A549 (cell line): ENCODE results near the gene KRABD2.
A peak's percentile ranks its signal among the peaks of the same experiment; 100 is the strongest.

Experiments
- ATAC-seq, 2 experiments: fragments of 200-7000 bp in 1 of 2; fragments of >200 bp in 1 of 2; cut with Nextera tagmentation in 1 of 2; cut with Tn5 transposase in 1 of 2; 3 replicates each; pipeline versions ENCODE4 v1.8.0 to v1.9.1; 2018 to 2020; ENCODE audit warnings: mild to moderate bottlenecking in 1 of 2, moderate library complexity in 1 of 2
- CTCF ChIA-PET: fragments of 300-600 bp; sonication (Branson Sonifier 250); formaldehyde crosslinking; extraction: SDS; loops from one replicate; lab custom pipeline; 2021; ENCODE audit warnings: antibody characterized with exemption, inconsistent platforms; lab: Yijun Ruan, JAX
- POLR2A ChIA-PET: fragments of 350-600 bp; formaldehyde crosslinking; extraction: SDS; loops from one replicate; lab custom pipeline; 2021; ENCODE audit warnings: antibody characterized with exemption, inconsistent platforms; lab: Yijun Ruan, JAX
- DNase-seq, 2 experiments: peaks; one replicate each; pipeline versions ENCODE4 v3.0.0 to v3.0.0-alpha.2; 2011 to 2016; ENCODE audit warnings: low read depth in 1 of 2, low spot score in 1 of 2
- FAIRE-seq: peaks from 2 replicates; lab custom pipeline; 2011; peaks lifted over from hg19 to GRCh38; lab: Jason Lieb, UNC
- H3K27ac ChIP-seq, 2 experiments: fragments of >200 bp; sonication (Bioruptor Twin); formaldehyde crosslinking; 3 replicates each; pipeline ENCODE4 v1.5.1; 2016 to 2017
- H3K4me1 ChIP-seq: fragments of >200 bp; sonication (Bioruptor Twin); formaldehyde crosslinking; 3 replicates; pipeline ENCODE4 v1.6.1; 2016
- H3K4me2 ChIP-seq: fragments of >200 bp; sonication (Bioruptor Twin); formaldehyde crosslinking; 3 replicates; pipeline ENCODE4 v1.6.1; 2016
- H3K4me3 ChIP-seq: fragments of >200 bp; sonication (Bioruptor Twin); formaldehyde crosslinking; 3 replicates; pipeline ENCODE4 v1.5.1; 2016
- H3K9me3 ChIP-seq: fragments of >200 bp; sonication (Bioruptor Twin); formaldehyde crosslinking; 3 replicates; pipeline ENCODE4 v1.6.1; 2016
- BHLHE40 ChIP-seq: IDR thresholded peaks from 2 replicates; pipeline ENCODE4 v1.6.1; 2012; ENCODE audit warnings: low read depth, low read length, inconsistent platforms
- CHD4 ChIP-seq: fragments of 200-600 bp; sonication (generic); IDR thresholded peaks from 2 replicates; pipeline ENCODE4 v1.6.1; 2016; ENCODE audit warnings: antibody characterized with exemption, mild to moderate bottlenecking, borderline replicate concordance
- CTCF ChIP-seq: fragments of >200 bp; sonication (Bioruptor Twin); formaldehyde crosslinking; IDR thresholded peaks from 3 replicates; pipeline ENCODE4 v1.5.1; 2016
- EHF ChIP-seq: fragments of 250-450 bp; sonication (Bioruptor Pico); IDR thresholded peaks from 2 replicates; pipeline ENCODE4 v1.5.0; 2020; ENCODE audit warnings: mild to moderate bottlenecking
- EHMT2 ChIP-seq: fragments of 200-600 bp; sonication (generic); IDR thresholded peaks from 2 replicates; pipeline ENCODE4 v1.6.1; 2016; ENCODE audit warnings: antibody characterized with exemption, low read depth, mild to moderate bottlenecking, moderate library complexity
- ESRRA ChIP-seq: fragments of 150-350 bp; IDR thresholded peaks from 2 replicates; pipeline ENCODE4 v1.6.1; 2014; ENCODE audit warnings: mild to moderate bottlenecking, low read length, borderline replicate concordance
- HEYL ChIP-seq: fragments of 250-450 bp; sonication (Bioruptor Pico); IDR thresholded peaks from 2 replicates; pipeline ENCODE4 v1.8.0; 2021; ENCODE audit warnings: mild to moderate bottlenecking, moderate library complexity
- HOXA7 ChIP-seq: fragments of 250-450 bp; sonication (Bioruptor Pico); IDR thresholded peaks from 2 replicates; pipeline ENCODE4 v1.5.0; 2020; ENCODE audit warnings: mild to moderate bottlenecking, moderate library complexity
- HOXB13 ChIP-seq: fragments of 250-450 bp; sonication (Bioruptor Pico); IDR thresholded peaks from 2 replicates; pipeline ENCODE4 v1.5.0; 2020; ENCODE audit warnings: low read depth, mild to moderate bottlenecking, moderate library complexity
- JUNB ChIP-seq: fragments of >200 bp; sonication (Bioruptor Twin); formaldehyde crosslinking; IDR thresholded peaks from 2 replicates; pipeline ENCODE4 v1.6.1; 2016
- KDM5A ChIP-seq: fragments of 200-600 bp; sonication (generic); IDR thresholded peaks from 2 replicates; pipeline ENCODE4 v1.6.1; 2016; ENCODE audit warnings: antibody characterized with exemption, mild to moderate bottlenecking
- NPAS2 ChIP-seq: fragments of 250-450 bp; sonication (Bioruptor Pico); IDR thresholded peaks from 2 replicates; pipeline ENCODE4 v1.8.0; 2022; ENCODE audit warnings: mild to moderate bottlenecking, moderate library complexity, borderline replicate concordance
- RARB ChIP-seq: fragments of 250-450 bp; sonication (Bioruptor Pico); IDR thresholded peaks from 2 replicates; pipeline ENCODE4 v1.8.0; 2021; ENCODE audit warnings: mild to moderate bottlenecking, moderate library complexity
- USF2 ChIP-seq: fragments of 450-650 bp; IDR thresholded peaks from 2 replicates; pipeline ENCODE4 v1.6.1; 2014; ENCODE audit warnings: antibody characterized with exemption
- ZNF302 ChIP-seq: fragments of 250-450 bp; sonication (Bioruptor Pico); IDR thresholded peaks from 2 replicates; pipeline ENCODE4 v1.9.0; 2021; ENCODE audit warnings: inconsistent platforms, mild to moderate bottlenecking, moderate library complexity
- WGBS: methylation state at CpG from one replicate; pipeline ENCODE4 v1.1.6; 2017; ENCODE audit errors: missing lambda C conversion rate; 5-methylcytosine and 5-hydroxymethylcytosine counted together
- TF ChIP-seq, protein P1 (sequence below): fragments of 250-450 bp; sonication (Bioruptor Pico); IDR thresholded peaks from 2 replicates; pipeline ENCODE4 v1.5.0; 2020; ENCODE audit warnings: low read depth, mild to moderate bottlenecking, moderate library complexity
- TF ChIP-seq, protein P2 (sequence below): IDR thresholded peaks from 2 replicates; pipeline ENCODE4 v1.6.1; 2012
- TF ChIP-seq, protein P3 (sequence below): fragments of 200-600 bp; sonication (generic); IDR thresholded peaks from 2 replicates; pipeline ENCODE4 v1.6.1; 2016; ENCODE audit warnings: antibody characterized with exemption, mild to moderate bottlenecking, moderate library complexity

KRABD2 gene

GRCh38 chr17:8392274-8392673 lies 15.8 kb upstream of the KRABD2 start:
- POLR2A ChIA-PET: interaction anchor here (1.3 kb wide), 1 partner anchor 9 kb away, joined by 5 read pairs; no protein-coding TSS in a partner anchor
- H3K9me3 ChIP-seq: no peaks in the 10 kb centered on the region
- CTCF ChIA-PET: interaction anchor here (1.1 to 9.3 kb wide), 5 partner anchors 9 to 354 kb away, joined by 3 to 71 read pairs (median 7); partner anchors contain the start of gene RPL26
- DNase-seq (no peak), ATAC-seq (peak in 1 of 2 experiments; percentile 16; a peak in 3 of 6 replicates)
- H3K4me2 ChIP-seq: no peak overlapping the region
- no peak overlapping the region for H3K4me3 ChIP-seq
- 86% methylated on average over 17 of the region's 18 CpGs for WGBS
- H3K4me1 ChIP-seq: peaks cover 6% of the 10 kb centered on the region; the same call in 1 of the 3 replicates
- TF ChIP-seq, protein P1, sequence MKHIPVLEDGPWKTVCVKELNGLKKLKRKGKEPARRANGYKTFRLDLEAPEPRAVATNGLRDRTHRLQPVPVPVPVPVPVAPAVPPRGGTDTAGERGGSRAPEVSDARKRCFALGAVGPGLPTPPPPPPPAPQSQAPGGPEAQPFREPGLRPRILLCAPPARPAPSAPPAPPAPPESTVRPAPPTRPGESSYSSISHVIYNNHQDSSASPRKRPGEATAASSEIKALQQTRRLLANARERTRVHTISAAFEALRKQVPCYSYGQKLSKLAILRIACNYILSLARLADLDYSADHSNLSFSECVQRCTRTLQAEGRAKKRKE (CRISPR knock-in tag): no peak
- TF ChIP-seq EHF (CRISPR knock-in tag) (no peak), HOXB13 (no peak), EHMT2 (no peak), KDM5A (no peak), ESRRA (no peak), CTCF (no peak), HEYL (CRISPR knock-in tag) (no peak), CHD4 (no peak), ZNF302 (CRISPR knock-in tag) (no peak), JUNB (no peak)
- TF ChIP-seq, protein P2, sequence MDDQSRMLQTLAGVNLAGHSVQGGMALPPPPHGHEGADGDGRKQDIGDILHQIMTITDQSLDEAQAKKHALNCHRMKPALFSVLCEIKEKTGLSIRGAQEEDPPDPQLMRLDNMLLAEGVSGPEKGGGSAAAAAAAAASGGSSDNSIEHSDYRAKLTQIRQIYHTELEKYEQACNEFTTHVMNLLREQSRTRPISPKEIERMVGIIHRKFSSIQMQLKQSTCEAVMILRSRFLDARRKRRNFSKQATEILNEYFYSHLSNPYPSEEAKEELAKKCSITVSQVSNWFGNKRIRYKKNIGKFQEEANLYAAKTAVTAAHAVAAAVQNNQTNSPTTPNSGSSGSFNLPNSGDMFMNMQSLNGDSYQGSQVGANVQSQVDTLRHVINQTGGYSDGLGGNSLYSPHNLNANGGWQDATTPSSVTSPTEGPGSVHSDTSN: no peak
- TF ChIP-seq, all 56 proteins: peak for 0
- FAIRE-seq: no peak
- H3K27ac ChIP-seq: no peak overlapping the region

DNA sequence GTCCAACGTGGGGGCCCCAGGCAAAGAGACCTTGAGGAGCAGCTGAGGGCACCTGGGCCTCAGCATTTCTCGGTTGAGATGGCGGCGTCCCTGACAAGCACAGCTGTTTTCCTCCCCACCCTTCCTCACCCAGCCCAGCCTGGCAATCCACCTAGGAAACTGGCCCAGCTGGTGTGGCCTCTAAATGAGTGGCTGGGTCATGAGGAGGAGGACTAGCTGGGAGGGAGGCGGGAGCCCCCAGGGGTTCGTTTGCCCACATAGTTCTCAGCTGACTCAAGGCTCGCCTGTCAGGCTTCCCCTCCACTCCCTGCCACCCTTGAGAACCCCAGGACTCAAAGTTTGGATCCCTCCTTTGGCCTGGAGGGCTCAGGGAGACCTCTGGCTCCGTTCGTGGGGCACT lies 15.2 kb upstream of the KRABD2 start:
- CTCF ChIA-PET: interaction anchor here (0.7 to 9.3 kb wide), 8 partner anchors 9 to 394 kb away, joined by 3 to 71 read pairs (median 4); partner anchors contain the start of gene RPL26
- DNase-seq: no peak
- FAIRE-seq: no peak
- Histone ChIP-seq H3K9me3 (no peaks in the 10 kb centered on the region), H3K4me3 (no peak overlapping the region), H3K27ac (no peak overlapping the region), H3K4me2 (no peak overlapping the region), H3K4me1 (peaks cover 6% of the 10 kb centered on the region; the same call in 1 of the 3 replicates)
- 45% methylated on average over 9 of the region's 9 CpGs for WGBS
- ATAC-seq: peak; percentile 16 to 19; a peak in 3 of 6 replicates
- TF ChIP-seq BHLHE40: no peak
- TF ChIP-seq RARB (CRISPR knock-in tag): no peak
- no peak for TF ChIP-seq HOXA7 (CRISPR knock-in tag)
- no peak for TF ChIP-seq EHF (CRISPR knock-in tag)
- TF ChIP-seq USF2: no peak
- no peak for TF ChIP-seq NPAS2
- TF ChIP-seq, protein P3, sequence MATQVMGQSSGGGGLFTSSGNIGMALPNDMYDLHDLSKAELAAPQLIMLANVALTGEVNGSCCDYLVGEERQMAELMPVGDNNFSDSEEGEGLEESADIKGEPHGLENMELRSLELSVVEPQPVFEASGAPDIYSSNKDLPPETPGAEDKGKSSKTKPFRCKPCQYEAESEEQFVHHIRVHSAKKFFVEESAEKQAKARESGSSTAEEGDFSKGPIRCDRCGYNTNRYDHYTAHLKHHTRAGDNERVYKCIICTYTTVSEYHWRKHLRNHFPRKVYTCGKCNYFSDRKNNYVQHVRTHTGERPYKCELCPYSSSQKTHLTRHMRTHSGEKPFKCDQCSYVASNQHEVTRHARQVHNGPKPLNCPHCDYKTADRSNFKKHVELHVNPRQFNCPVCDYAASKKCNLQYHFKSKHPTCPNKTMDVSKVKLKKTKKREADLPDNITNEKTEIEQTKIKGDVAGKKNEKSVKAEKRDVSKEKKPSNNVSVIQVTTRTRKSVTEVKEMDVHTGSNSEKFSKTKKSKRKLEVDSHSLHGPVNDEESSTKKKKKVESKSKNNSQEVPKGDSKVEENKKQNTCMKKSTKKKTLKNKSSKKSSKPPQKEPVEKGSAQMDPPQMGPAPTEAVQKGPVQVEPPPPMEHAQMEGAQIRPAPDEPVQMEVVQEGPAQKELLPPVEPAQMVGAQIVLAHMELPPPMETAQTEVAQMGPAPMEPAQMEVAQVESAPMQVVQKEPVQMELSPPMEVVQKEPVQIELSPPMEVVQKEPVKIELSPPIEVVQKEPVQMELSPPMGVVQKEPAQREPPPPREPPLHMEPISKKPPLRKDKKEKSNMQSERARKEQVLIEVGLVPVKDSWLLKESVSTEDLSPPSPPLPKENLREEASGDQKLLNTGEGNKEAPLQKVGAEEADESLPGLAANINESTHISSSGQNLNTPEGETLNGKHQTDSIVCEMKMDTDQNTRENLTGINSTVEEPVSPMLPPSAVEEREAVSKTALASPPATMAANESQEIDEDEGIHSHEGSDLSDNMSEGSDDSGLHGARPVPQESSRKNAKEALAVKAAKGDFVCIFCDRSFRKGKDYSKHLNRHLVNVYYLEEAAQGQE: no peak
- POLR2A ChIA-PET: interaction anchor here (1.3 kb wide), 1 partner anchor 8 kb away, joined by 5 read pairs; no protein-coding TSS in a partner anchor
